NT2/D1 (cell line): ENCODE data around the gene PSME2.

Source experiments
- YY1 ChIP-seq: IDR thresholded peaks from 2 replicates; pipeline ENCODE4 v1.6.1; 2011; ENCODE audit not compliant: insufficient read length, insufficient read depth
- ZNF274 ChIP-seq: IDR thresholded peaks from 2 replicates; pipeline ENCODE4 v1.6.1; 2011; ENCODE audit warnings: mild to moderate bottlenecking, low read depth, low read length

GRCh38 chr14:24160499-24160849 is 14.1 kb upstream of the PSME2 start:
- TF ChIP-seq YY1 = no peak
- no peak for TF ChIP-seq ZNF274
